GM21447 (cell line): ENCODE measurements around the gene DHRS7.

ENCODE experiments used
- ATAC-seq: cut with Tn5 transposase; IDR thresholded peaks from one replicate; pipeline ENCODE4 v1.9.1; 2021; ENCODE audit not compliant: unreplicated experiment

DHRS7 gene, protein sequence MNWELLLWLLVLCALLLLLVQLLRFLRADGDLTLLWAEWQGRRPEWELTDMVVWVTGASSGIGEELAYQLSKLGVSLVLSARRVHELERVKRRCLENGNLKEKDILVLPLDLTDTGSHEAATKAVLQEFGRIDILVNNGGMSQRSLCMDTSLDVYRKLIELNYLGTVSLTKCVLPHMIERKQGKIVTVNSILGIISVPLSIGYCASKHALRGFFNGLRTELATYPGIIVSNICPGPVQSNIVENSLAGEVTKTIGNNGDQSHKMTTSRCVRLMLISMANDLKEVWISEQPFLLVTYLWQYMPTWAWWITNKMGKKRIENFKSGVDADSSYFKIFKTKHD

GRCh38 chr14:60164712-60165546 is at the start of gene DHRS7:
TSS of gene DHRS7 (minus strand) at chr14:60165398. CDS start at chr14:60165309, 89 bp downstream.
- ATAC-seq: peak; percentile 78

DNA sequence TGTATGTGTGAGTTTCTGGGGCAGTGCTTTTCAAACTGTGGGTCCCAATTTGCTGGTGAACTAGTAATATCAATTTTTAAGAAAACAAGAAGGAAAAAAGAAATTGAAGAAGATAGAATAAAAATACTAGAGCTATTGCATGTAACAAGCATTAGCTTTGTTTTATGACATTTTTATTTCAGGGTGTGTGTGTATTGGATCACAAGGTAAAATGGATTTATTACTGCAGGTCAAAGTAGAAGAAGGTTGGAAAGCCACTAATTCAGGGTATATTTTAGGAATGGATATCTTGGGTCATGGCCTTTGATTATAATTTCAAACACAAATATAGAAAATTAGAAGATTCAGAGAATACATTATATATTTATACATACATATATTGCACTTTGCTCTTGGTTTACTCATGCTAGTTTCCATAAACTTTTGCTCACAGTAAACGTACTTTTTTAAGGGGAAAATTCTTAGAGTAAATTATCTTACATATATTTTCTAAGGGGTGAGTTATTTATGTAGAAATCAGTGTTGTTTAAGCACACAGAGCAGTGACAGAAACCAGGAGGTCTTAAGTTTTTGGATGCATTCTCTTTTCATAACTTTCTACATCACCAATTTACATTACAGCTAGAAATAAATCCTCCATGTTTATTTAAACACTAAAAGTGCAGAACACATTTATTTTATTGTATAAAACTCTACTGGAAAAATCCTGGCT is 49.4 kb upstream of the DHRS7 start:
- ATAC-seq: no peak

GRCh38 chr14:60214003-60214402 is 48.8 kb upstream of the DHRS7 start:
- ATAC-seq: no peak

GRCh38 chr14:60212503-60213371 is 47.5 kb upstream of the DHRS7 start:
- peak; percentile 89 for ATAC-seq

DNA sequence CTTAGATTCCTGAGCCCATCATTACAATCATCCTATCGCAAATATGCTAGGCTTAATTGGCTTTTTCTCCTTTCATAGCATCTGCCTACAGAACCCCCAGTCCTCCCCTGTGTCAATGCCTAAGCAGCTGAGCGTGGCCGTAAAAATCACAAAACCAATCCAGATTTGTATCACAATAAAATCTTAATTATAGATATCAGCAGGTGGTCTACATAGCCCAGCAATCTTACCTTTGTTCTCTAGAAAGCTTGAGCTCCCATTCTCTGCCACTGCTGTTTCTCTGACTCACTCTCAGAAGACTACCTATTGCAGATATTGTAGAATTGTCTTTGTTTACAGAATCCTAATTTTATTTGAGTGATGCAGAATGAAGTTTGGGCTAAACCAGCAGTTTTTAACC is 46.0 kb upstream of the DHRS7 start:
- no peak for ATAC-seq

DNA sequence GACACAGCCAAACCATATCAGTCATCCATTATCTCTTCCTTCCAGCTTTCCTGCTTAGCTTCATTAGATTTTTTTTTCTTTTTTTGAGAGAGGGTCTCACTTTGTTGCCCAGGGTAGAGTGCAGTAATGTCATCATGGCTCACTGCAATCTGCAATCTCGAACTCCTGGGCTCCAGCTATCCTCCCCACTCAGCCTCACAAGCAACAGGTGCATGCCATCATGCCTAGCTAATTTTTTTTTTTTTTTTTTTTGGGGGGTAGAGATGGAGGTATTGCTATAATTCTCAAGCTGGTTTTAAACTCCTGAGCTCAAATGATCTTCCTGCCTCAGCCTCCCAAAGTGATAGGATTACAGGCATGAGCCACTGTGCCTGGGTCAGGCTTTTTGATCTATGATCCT is 45.5 kb upstream of the DHRS7 start:
- no peak for ATAC-seq

DNA sequence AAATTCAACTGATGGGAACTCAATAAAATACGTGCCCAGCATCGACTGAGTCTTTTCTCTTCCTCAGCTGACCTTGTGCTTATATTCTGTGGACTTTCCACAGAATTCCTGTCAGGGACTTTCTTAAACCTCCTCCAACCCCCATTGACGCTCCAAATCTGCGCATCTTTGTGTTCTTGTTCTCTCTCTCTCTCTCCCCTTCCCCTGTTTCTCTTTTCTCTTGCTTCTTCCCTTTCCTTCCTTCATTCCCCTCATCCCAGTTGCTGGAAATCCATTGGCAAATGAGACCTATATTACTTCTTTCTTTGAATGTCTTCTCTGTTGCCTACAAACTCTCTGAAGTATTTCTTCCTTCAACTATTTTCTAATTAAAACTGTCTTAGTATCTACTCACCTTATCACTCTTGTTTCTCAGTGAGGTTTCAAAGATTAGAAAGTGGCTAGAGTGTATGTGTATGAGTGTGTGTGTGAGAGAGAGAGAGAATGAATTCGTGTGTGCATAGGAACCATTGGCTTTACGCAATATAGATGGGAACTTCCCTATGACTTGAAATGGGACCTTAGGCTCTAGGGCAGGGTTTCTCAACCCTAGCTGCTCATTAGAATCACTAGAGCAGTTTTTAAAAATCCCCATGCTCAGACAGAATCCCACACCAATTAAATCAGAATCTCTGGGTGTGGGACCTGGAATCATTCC is 41.8 kb upstream of the DHRS7 start:
- ATAC-seq: peak; percentile 28

GRCh38 chr14:60206249-60206670 is 41.1 kb upstream of the DHRS7 start:
- no peak for ATAC-seq

GRCh38 chr14:60204843-60205774 is 39.9 kb upstream of the DHRS7 start:
- ATAC-seq: peak; percentile 57

DNA sequence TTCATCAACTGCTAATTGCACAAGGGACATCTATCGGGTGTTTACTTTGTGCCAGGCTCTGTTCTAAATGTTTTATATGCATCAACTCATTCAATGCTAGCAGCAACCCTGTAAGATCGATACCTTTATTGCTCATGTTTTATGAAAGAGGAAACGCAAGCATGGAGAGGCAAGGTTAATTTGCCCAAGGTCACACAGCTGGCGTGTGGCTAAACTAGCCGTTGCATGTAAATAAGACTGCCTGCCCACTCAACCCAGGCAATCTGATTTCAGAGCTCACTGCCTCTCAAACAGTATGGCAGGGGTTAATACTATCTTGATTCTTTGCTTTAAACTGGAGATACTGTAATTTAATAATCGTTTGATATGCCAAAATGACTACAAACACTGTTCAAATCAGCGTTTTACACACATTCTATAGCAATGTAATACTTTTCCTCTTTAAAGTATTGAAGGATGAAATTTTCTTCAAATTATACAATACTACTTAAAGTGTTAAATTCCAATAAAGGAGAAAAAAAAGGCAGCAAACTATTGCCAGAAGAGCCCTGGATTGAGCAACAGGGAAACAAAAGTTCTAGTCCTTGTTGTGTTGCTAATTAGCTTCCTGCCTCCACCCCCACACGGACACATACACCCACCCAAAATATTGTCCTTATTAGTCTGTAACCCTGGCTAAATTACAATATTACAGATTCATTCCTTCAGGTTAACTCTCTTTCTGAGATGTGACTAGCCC is 39.1 kb upstream of the DHRS7 start:
- peak; percentile 76 for ATAC-seq

DNA sequence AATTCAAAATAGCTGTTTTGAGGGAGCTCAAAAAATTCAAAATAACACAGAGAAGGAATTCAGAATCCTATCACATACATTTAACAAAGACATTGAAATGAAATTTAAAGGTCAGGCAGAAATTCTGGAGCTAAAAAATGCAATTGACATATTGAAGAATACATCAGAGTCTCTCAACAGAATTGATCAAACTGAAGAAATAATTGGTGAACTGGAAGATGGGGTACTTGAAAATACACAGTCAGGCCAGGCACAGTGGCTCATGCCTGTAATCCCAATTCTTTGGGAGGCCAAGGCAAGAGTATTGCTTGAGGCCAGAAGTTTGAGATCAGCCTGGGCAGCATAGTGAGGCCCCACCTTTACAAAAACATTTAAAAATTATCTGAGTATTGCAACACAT is 34.1 kb upstream of the DHRS7 start:
- ATAC-seq: no peak

DNA sequence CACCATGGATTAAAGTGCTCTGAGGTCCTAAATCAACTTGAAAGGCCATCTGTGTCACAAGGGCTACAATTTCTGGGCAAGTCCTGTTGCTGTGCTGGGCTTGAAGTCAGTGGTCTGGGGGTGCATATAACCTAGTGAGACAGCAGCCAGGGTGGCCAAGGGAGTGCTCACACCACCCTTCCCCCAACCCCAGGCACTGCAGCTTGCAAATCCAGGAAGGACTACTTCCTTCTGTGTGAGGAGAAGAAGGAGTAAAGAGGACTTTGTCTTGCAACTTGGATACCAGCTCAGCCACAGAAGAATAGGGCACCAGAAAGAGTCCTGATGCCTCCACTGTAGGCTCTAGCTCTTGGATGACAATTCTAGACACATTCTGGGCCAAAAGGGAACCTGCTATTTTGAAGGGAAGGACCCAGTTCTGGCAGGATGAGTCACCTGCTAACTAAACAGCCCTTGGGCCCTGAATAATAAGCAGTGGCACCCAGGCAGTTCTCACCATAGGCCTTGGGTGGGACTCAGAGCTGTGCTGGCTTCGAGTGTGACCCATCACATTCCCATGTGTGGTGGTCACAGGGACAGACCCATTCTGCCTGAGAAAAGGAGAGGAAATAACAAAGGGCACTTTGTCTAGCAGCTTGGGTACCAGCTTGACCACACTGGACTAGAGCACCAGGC is 32.6 kb upstream of the DHRS7 start:
- no peak for ATAC-seq

DNA sequence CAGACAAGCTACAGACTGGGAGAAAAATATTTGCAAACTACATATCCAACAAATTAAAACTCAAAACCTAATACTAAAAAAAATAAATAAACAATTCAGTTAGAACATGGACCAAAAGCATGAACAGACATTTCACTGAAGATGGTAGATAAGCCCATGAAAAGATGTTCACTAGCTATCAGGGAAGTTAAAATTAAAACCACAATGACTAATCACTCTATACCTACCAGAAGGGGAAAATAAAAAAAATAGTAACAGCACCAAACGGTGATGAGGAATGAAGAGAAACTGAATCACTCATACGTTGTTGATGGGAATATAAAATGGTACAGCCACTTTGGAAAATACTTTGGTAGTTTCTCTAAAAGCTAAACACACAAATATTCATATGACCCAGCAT is 31.1 kb upstream of the DHRS7 start:
- ATAC-seq: no peak

- peak; percentile 71 for ATAC-seq
Measured at GRCh38 chr14:60195179-60195810, 30.1 kb upstream of the DHRS7 start.

GRCh38 chr14:60189923-60190840 is 25.0 kb upstream of the DHRS7 start:
- peak; percentile 53 for ATAC-seq

GRCh38 chr14:60188696-60189095 is 23.5 kb upstream of the DHRS7 start:
- no peak for ATAC-seq
